Stimulated activated CD4-positive, alpha-beta T cell treated with anti-CD3 and anti-CD28 coated beads, TNF-alpha, amount 100 ng/mL, for 1 hour (primary cell): ENCODE measurements around the gene GJD4.

Source experiments
- DNase-seq, 3 donors: peaks; one replicate each; pipeline ENCODE4 v3.0.0-alpha.2; 2020; ENCODE audit warnings: low read depth in 3 of 3, low spot score in 1 of 3

The GJD4 gene, protein sequence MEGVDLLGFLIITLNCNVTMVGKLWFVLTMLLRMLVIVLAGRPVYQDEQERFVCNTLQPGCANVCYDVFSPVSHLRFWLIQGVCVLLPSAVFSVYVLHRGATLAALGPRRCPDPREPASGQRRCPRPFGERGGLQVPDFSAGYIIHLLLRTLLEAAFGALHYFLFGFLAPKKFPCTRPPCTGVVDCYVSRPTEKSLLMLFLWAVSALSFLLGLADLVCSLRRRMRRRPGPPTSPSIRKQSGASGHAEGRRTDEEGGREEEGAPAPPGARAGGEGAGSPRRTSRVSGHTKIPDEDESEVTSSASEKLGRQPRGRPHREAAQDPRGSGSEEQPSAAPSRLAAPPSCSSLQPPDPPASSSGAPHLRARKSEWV

DNA sequence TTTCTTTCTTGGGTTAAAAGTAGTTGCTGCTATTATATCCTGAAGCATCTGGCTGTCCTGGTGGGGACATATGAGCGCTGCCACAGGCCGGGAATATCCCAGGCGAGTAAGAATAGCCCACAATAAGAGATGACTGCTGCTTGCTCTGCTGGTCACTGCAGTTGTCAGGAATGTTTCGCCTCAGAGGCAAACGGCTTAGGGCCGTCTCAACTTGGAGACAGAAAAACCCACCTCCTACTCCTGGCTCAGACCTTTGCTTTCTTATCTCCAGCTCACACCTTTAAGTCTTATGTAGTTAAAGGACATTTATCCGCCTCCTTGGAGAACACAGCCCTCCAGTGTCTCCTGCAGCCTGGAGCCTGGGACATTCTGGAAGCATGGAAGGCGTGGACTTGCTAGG, at the start of gene GJD4:
Gene GJD4 (plus strand): TSS at position 151 of the 400 bp plus-strand sequence. CDS start 227 bp downstream, at position 378.
- DNase-seq = no peak

DNA sequence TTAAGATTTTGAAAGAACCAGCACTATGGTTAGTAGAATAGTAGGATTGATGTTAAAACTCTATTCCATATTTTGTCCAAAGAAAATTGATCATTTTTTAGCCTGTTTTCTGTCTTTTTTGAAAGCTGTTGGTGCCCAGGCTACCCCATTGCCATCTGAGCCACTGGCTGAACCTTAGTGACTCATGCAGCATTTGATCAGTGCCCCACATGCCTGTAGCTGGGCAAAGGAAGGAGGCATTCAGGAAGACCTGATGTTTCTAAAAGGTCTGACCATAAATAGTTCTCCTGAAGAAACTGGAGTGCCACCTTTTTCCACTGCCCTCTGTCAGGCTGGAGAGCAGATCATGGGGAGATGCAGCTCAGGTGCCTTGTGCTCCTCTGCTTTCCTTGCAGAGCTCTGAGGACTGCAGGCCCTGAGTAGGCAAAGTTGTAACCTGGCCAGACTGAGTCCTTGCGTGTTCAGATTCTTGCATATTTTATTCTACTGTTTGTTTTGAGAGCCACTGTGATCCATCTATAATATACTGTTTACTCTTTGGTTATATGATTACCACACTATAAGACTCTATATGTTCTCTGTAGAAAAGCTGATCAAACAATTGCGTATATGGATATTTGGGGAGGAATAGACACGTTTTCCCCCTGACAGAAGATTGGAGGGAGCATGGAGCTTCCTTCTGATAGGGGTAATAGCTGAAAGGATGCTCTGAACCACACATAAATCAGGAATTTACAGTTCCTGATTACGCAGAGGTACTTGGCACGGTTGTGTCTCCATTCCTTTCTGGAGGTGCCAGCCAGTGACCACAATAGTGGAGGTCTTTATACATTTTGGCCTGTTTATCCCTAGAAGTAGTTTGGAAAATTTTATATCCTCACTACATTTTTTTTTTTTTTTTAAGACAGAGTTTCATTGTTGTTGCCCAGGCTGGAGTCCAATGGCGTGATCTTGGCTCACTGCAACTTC, 48.9 kb upstream of the GJD4 start:
- no peak for DNase-seq

DNA sequence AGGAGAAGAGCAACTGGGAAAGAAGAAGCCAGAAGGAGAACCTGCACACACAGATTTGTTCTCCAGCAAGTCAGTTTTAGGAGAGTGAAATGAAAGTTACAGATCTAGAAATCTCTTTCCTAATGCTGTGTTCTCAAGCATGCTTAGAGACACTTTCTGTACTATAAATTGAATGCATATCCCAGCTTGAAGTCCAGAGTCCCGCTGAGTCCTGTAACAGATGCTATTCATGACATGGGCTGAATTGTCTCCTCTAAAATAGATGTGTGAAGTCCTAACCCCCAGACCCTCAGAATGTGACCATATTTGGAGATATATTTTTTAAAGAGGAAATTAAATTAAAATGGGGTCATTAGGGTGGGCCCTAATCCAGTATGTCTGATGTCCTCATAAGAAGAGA, 46.9 kb upstream of the GJD4 start:
- no peak for DNase-seq

DNA sequence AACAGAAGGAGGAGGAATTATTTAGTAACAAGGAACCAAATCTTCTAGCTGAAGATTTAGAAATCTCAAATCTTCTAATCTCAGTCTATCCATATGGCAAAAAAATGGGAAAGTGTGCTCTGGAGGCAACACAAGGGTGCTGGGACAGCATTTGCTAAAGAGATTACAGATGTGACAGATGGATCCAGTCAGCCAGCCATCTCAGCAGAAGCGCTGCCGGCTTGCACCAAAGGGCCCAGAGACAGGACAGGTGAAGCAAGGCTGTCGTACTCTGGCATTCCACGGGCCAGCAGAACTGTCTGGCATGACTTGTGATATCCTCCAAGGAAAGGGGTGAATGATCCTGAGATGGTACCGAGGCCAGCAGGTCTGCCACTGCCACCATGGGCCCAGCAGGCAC, 45.7 kb upstream of the GJD4 start:
- no peak for DNase-seq

DNA sequence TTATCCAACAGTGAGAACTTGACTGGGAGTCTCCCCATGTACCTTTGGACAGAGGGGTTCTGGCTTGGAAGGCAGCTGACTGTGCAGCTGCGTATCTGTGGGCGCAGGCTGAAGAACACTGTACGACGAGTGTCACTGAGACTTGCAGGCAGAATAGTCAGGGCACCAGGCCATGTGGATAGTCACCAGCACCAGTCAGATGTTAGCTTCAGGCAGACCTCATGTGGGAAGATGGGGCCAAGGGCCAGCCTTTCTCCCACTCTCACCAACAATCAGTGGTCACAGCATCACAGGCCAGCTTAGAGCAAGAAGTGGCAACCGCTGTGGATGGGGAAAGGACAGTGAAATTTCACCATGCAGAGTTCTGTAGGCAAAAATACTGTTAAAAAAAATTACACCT, 43.4 kb upstream of the GJD4 start:
- no peak for DNase-seq

DNA sequence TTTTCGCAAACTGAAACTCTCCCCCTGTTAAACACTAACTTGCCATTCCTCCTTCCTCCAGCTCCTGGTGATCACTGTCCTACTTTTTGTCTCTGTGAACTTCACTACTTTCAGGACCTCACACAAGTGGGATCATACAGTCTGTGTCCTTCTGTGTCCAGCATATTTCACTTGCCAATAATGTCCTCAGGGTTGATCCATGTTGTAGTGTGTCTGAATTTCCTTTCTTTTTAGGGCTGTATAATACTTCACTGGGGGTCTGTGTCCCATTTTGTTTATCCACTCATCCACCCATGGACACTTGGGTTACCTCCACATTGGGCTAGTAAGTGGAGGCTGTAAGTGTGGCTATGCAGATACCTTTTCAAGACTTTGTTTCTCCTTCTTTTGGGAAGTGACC, 42.7 kb upstream of the GJD4 start:
- no peak for DNase-seq

DNA sequence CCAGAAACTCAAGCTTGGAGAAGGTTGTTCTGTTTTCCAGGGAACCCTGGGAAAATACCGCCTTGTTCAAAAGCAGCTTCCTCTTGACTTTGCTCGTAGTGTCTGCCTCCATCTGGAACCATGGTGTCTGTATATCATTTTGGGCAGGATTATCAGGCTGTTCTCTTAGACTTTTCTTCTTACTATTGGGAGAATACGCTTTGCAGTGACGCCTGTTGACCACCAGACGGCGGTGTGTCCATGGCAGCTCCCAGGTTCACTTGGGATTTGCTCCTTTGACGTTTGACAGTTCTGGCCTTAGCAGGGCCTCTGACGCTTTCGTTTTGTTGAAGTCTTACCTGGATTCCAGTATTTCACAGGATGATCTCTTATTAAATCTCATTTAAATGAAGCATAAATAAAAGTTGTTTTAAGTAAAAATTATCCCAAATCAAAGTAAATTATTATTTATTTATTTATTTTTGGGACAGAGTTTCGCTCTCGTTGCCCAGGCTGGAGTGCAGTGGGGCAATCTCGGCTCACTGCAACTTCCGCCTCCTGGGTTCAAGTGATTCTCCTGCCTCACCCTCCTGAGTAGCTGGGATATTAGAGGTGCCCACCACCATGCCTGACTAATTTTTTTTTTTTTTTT, 41.8 kb upstream of the GJD4 start:
- peak in 1 of 3 donors; percentile 10 for DNase-seq

DNA sequence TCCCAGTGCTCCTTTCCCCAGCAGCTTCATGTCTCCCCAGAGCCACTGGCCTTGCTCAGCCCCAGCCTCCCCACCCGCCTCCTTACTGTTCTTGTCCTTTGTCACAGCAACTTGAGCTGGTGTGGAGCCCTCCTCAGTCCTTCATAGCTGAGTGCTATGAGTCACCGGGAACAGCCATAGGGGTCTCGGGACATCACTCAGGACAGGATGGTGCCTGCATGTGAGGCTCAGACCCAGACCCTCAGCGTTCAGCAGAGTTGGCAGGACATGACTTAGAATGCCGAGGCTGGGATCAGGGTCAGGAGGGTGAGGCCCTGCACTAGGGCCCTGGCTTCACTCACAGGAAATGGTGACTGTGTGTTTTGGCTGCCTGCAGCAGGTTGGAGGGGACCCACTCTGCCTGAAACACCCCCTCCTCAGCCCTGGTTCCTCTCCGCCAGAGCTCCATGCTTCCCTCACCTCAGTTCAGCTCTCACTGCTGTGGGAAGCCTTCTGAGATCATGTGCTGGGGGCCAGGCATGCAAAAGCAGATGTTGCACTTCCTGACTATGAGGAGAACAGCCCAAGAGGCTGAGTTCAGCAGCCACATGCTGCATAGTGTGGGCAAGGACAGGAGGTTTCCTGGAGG, 40.7 kb upstream of the GJD4 start:
- no peak for DNase-seq

DNA sequence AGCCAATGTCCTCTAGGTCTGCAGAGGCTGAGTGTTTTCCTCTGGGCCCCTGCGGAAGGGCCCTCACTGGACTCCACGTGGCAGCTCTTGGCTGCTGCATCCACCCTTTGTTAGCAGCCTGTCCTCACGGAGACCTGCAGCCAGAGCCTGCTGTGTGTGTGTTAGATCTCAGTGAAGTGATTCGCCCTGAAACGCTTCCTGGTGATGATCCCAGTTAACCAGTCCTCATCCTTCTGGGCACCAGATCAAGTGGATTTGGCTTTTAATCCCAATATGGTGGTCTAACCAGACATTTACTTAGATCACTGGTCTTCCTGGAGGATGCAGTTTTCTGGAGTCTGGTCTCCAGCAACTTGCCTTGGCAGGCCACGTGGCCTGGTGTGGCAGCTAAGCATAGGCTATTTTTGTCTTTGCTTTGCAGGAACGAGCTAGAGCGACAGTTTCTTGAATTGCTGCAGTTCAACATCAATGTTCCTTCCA, 39.5 kb upstream of the GJD4 start:
- no peak for DNase-seq

DNA sequence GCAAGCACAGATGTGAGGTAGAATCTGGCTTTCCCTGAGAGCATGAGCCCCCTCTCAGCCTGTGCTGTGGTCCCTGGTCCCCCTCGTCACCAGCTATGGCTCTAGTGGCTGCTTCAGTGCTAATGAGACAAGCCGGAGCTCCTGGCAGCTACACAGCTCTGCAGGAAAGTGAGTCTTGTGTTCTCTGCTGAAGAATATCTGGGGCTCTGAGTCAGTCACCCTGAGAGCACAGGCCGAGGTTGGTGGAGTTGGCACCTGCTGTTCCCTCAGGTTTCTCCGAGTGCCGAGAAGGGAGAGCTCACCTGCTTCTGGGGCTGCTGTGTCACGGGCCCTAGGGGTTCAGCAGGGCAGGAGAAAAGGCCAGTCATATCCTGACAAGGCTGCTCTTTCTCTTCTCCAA, 37.2 kb upstream of the GJD4 start:
- DNase-seq = no peak

DNA sequence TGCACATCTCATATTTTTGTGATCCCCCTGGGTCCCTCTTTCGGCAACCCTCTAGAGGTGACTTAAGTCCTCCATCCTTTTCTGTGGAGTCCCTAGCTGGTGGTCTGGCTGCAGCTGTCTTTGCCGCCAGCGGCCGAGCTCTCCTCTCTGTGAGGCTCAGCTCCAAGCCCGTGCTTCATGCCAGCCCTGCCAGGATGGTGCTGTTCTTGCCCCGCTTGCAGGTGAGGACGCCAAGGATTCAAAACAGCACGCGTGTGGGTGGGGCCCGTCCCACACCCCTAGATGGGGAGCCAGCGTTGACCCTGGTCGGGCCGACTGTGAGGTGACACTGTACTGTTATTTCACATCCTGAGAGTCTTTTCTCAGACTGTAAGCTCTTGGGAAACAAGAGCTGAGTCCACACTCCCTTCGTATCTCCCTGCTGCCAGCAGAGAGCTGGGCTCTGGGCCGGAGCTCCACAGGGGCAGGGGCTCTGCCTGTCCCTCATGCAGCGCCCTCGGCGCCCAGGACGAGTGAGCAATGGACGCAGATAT, 36.6 kb upstream of the GJD4 start:
- DNase-seq = no peak

DNA sequence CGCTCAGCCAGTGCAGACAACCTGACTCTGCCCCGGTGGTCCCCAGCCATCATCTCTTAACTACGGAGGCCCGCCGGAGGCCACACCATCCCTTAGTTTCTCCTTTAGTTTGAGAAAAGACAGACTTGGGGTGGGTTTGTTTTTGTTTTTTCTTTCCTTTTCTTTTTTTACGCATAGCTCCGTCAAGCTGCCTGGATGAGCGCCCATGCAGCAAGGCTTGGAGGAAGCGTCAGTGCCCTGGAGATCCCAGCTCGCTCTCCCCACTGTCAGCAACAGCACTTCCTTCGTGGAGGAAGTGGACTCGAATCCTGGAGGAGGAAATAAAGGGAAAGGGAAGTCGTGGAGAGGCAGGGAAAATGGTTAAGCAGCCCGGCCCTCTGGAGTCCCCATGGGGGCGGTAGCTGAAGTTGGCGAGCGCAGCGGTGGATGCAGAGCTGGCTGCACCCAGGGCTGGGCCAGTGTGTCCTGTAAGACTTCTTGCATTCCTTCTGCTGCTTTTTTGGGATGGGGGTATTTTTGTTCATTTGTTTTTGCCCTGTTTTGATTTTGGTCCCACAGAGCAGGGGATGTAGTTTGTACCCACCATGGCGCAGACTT, 35.9 kb upstream of the GJD4 start:
- no peak for DNase-seq

DNA sequence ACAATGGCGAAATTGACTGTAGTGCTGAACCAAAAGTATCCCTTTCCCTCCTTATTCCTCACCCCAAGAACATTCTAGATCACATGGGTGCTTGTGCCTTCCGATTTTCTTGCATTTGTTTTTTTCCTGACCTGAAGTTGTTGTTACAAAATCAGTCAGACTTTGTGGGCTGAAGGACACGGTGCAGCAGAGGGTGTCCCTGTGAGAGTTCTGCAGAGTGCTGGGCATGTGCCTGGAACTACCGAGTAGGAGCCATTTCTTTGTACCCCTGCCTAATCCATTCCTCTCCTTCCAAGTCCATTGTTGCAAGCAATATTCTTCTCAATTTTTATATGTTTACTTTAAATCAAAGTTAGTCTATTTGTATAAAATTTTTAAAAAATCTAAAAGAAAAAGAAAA, 35.3 kb upstream of the GJD4 start:
- DNase-seq = no peak

DNA sequence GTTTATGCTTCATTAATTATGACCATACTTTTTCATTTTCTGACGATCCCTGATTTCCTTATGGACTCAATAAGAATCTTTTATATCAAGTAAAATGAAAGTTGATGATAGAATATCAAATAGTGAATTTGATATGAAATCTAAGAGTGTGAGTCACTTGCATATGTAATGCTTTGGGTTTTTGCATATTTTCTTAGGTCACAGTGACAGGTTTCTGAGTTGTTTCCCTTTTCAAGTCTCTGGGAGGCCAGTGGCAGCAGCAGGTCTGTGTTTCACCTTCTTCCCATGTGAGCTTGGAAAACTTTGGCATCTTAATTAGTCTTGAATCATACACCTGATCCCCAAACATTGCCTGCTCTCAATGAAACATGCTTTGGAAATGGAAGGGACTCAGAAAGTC, 34.7 kb upstream of the GJD4 start:
- DNase-seq = no peak

DNA sequence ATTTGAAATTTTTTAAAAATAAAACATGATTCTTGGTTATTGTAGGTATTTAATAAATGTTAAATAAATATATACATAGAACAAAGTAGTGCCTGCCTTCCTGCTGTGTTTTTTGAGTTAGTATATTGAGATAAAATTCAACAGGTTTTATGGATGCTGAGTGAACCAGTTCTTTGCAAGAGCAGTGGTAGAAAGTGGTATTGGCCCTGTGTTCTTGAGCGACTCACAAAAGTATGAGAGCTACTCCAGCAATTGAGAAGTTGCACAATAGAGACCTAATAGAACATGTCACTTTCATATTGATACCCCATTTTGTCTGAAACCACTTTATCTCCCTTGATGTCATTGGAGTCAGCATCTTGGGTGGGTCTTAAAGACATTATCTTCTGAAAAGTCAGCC, 32.6 kb upstream of the GJD4 start:
- no peak for DNase-seq

DNA sequence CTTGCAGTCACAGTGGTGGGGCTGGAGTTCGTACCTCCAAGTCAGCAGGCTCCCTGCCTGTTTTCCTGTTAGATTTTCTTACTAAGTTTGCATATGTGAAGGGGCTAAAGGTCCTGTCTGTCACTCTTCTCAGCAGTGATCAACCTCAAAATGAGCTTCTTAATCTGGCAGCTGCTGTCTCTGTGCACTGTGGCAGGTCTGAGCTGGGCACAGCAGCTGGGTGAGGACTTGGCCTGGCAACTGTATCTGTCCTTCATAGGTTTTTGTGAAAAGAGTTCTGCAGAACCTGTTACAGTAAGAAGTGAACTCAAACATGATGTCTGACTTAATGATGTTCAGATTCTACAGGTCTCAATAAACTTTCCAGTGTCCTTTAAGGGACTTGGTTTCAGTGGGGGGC, 31.3 kb upstream of the GJD4 start:
- DNase-seq = no peak

DNA sequence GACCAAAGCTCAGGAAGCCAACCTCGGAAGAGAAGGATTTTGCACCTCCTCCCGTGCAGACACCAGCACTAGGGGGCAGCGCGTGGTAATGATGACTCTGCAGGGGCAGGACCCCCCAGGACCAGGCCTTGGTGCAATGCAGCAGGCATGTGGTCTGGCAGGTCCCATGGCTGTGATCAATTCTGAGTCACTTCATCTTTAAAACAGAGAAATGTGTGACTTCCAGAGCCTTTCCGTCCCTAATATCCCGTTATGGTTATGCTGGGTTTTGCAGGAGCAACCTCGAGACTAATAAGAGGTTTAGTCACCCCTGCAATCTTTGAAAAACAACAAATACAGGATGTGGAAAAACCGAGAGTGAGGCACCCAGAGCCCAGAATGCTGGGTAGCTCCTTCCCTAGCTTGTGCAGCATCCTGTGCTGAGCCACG, 30.2 kb upstream of the GJD4 start:
- DNase-seq = no peak

DNA sequence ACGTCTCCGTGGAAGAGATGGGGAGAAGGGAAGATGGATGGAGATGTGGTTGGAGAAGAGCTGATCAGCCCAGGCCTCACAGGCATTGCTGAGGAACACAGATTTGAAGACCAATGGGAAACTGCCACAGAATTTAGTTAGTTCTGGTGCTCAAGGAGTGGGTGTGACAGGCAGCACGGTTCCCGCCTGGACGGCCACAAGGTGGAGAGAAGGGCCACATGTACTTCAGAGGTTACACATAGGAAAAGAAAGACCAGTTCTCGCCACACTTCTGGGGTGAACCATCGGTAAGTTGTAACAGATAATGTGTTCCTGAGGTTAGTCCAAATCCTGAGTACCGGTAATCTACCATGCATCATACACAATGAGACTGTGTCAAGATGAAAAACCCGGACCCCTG, 29.5 kb upstream of the GJD4 start:
- no peak for DNase-seq

DNA sequence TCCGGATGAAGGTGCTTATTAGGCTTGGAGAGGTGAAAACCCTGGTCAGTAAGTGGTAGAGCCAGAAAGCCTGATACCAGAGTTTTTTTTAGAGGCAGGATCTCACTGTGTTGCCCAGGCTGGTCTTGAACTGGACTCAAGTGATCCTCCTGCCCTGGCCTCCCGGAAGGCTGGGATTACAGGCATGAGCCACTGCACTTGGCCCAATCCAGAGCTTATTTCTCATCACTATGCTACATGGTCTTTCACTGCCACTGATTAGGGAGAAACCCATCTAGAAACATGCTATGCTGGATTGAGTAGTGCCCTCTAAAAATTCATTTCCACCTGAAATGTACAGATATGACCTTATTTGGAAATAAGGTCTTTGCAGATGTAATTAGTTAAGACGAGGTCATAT, 28.4 kb upstream of the GJD4 start:
- no peak for DNase-seq

DNA sequence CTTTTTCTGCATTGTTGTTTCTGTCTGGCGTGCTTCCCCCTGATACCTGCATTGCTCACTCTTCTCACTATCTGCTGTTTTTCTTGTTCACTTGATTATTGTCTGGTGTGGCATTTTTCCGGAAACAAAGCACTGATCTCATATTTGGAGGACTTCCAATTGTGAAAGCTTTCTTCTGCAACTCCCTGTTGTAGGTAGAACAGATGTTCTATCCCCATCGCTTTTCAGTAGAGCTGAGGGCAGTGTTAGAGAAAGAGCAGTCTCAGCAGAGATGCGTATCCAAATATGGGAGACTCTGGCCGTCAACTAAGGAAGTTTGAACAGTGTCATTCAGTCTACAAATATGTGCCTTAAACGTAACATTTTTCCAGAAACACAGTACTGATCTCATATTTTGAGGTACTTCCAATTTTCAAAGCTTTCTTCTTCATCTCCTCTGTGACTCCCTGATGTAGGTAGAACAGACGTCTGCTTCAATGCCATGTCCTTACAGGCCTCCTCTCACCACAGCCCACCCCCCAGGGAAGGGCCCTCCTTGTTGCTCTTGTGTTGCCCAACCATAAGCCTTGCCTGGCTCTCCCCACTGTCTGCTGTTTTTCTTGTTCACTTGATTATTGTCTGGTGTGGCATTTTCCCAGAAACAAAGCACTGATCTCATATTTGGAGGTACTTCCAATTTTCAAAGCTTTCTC, 27.1 kb upstream of the GJD4 start:
- no peak for DNase-seq
